ENCODE data around the gene ETV6.
A peak's percentile ranks its signal among the peaks of the same experiment; 100 is the strongest.

Gene ETV6

GRCh38 chr12:11763760-11764520 lies 114.5 kb downstream of the ETV6 start:
- no peak for DNase-seq

GRCh38 chr12:11764837-11765236 lies 115.4 kb downstream of the ETV6 start:
- DNase-seq, result no peak

- no peak for DNase-seq
Observed at GRCh38 chr12:11765421-11765816, 115.9 kb downstream of the ETV6 start.

- DNase-seq, result no peak
Observed at GRCh38 chr12:11765817-11766794, 116.6 kb downstream of the ETV6 start.

GRCh38 chr12:11767029-11767724 lies 117.7 kb downstream of the ETV6 start:
- no peak for DNase-seq

- DNase-seq, result no peak
Observed at GRCh38 chr12:11767798-11768197, 118.3 kb downstream of the ETV6 start.

- DNase-seq, result no peak
Observed at GRCh38 chr12:11768233-11768965, 118.9 kb downstream of the ETV6 start.

- no peak for DNase-seq
Observed at GRCh38 chr12:11769723-11770514, 120.4 kb downstream of the ETV6 start.

GRCh38 chr12:11771356-11771755 lies 121.9 kb downstream of the ETV6 start:
- peak; percentile 6 for DNase-seq

GRCh38 chr12:11771895-11772502 lies 122.5 kb downstream of the ETV6 start:
- no peak for DNase-seq

GRCh38 chr12:11773889-11774677 lies 124.6 kb downstream of the ETV6 start:
- DNase-seq, result no peak

- DNase-seq, result no peak
Observed at GRCh38 chr12:11774821-11775220, 125.3 kb downstream of the ETV6 start.

- DNase-seq, result no peak
Observed at GRCh38 chr12:11776316-11776715, 126.8 kb downstream of the ETV6 start.

- DNase-seq, result no peak
Observed at GRCh38 chr12:11777451-11777850, 128.0 kb downstream of the ETV6 start.

- DNase-seq, result no peak
Observed at GRCh38 chr12:11777962-11778361, 128.5 kb downstream of the ETV6 start.

GRCh38 chr12:11778713-11779685 lies 129.5 kb downstream of the ETV6 start:
- no peak for DNase-seq

- DNase-seq, result no peak
Observed at GRCh38 chr12:11780521-11781101, 131.1 kb downstream of the ETV6 start.

GRCh38 chr12:11782914-11783420 lies 133.5 kb downstream of the ETV6 start:
- DNase-seq, result no peak

GRCh38 chr12:11785712-11786111 lies 136.2 kb downstream of the ETV6 start:
- no peak for DNase-seq

Data from NCI-H748 treated with DMSO at 0.1 percent for 48 hours (cell line).